Sigmoid colon (tissue), 7 donors: ENCODE measurements around the gene CSNK1A1. TPM values are rescaled to one million over a fixed set of nuclear protein-coding genes. Genes with fewer than 3 reads are reported as not detected.

Experiments
- DNase-seq: peaks from one replicate; pipeline ENCODE4 v3.0.0-alpha.2; 2019
- H3K27ac ChIP-seq, 4 donors: fragments of 200-600 bp; sonication (generic); one replicate each; pipeline ENCODE4 v1.5.1; 2016 to 2019; ENCODE audit warnings: mild to moderate bottlenecking in 1 of 4
- H3K27me3 ChIP-seq, 3 donors: fragments of 200-600 bp; sonication (generic); one replicate each; pipeline ENCODE4 v1.5.1; 2019; ENCODE audit warnings: mild to moderate bottlenecking in 1 of 3
- H3K36me3 ChIP-seq, 4 donors: fragments of 200-600 bp; sonication (generic); one replicate each; pipeline ENCODE4 v1.5.1; 2016 to 2019
- H3K4me1 ChIP-seq, 4 donors: fragments of 200-600 bp; sonication (generic); one replicate each; pipeline ENCODE4 v1.5.1; 2017 to 2019
- H3K4me3 ChIP-seq, 4 donors: fragments of 200-600 bp; sonication (generic); one replicate each; pipeline ENCODE4 v1.5.1; 2017 to 2019; ENCODE audit warnings: mild to moderate bottlenecking in 2 of 4, moderate library complexity in 1 of 4
- H3K9me3 ChIP-seq, 4 donors: fragments of 200-600 bp in 3 of 4; sonication (generic) in 3 of 4; one replicate each; pipeline versions ENCODE4 v1.5.1 to v1.6.1; 2013 to 2019
- CTCF ChIP-seq, 4 experiments: fragments of 450-650 bp in 3 of 4; fragments of 200-600 bp in 1 of 4; IDR thresholded peaks; one replicate each; pipeline ENCODE4 v1.5.1; 2016 to 2019; ENCODE audit warnings: antibody characterized with exemption in 4 of 4, mild to moderate bottlenecking in 3 of 4, moderate library complexity in 2 of 4
- EP300 ChIP-seq, 4 donors: sonication (generic); formaldehyde crosslinking; IDR thresholded peaks; one replicate each; pipeline ENCODE4 v1.6.1; 2017; ENCODE audit warnings: antibody characterized with exemption in 4 of 4
- POLR2A ChIP-seq, 2 donors: fragments of 450-650 bp; IDR thresholded peaks; one replicate each; pipeline ENCODE4 v1.6.1; 2016; ENCODE audit warnings: antibody characterized with exemption in 2 of 2, mild to moderate bottlenecking in 2 of 2, moderate library complexity in 2 of 2
- POLR2AphosphoS5 ChIP-seq, 4 donors: sonication (generic); formaldehyde crosslinking; IDR thresholded peaks; one replicate each; pipeline ENCODE4 v1.6.1; 2017; ENCODE audit warnings: antibody characterized with exemption in 4 of 4
- WGBS, 2 donors: extraction: QIAGEN DNeasy Blood & Tissue Kit; methylation state at CpG; one replicate each; pipeline ENCODE4 v1.1.7; 2013; 5-methylcytosine and 5-hydroxymethylcytosine counted together
- intact Hi-C: fragments of 100-400 bp; cut with DNase I; formaldehyde crosslinking; loops from one replicate; pipeline ENCODE4 v1.15.1; 2023
- polyA plus RNA-seq, 3 donors: library from polyadenylated mRNA; stranded (reverse); fragments of 200-250 nt; gene quantifications; one replicate each; pipeline ENCODE4 v1.2.3, GENCODE V29; 2013
- total RNA-seq, 4 donors: library from RNA; depleted of rRNA; stranded (reverse); fragments of >200 nt; gene quantifications; one replicate each; pipeline ENCODE4 v1.1.0, GENCODE V29; 2016
- donor health status: healthy with polysubstance abuse.
- donor health status: Bipolar disorder and iron deficiency.
- donor health status: healthy.

CSNK1A1 gene
- total and polyA plus RNA-seq, 7 donors: 85.3 to 298 (median 214) TPM

- DNase-seq: no peak
- no peak overlapping the region for H3K4me3 ChIP-seq
- H3K4me1 ChIP-seq: peaks cover 0 to 53% (median 40%) of the 10 kb centered on the region in 4 donors
- no peaks in the 10 kb centered on the region for H3K36me3 ChIP-seq
- peak overlapping the region in 2 of 4 donors; percentile 15 to 98 for H3K27ac ChIP-seq
- 93 to 95% methylated on average over 5 of the region's 5 CpGs for WGBS, 2 donors
- TF ChIP-seq POLR2AphosphoS5 (IDR thresholded peaks at IDR 0.05) (no peak), POLR2A (IDR thresholded peaks at IDR 0.05) (no peak), CTCF (IDR thresholded peaks at IDR 0.05) (no peak), EP300 (IDR thresholded peaks at IDR 0.05) (no peak)
- H3K9me3 ChIP-seq: no peaks in the 10 kb centered on the region
- H3K27me3 ChIP-seq: no peaks in the 10 kb centered on the region
- intact Hi-C loops: no loop called here
These were observed 91.3 kb downstream of the CSNK1A1 start for GRCh38 chr5:149459891-149460290.

- Histone ChIP-seq H3K27me3 (no peaks in the 10 kb centered on the region), H3K27ac (peak overlapping the region; percentile 53 to 98 (median 86)), H3K4me3 (no peak overlapping the region), H3K36me3 (no peaks in the 10 kb centered on the region), H3K4me1 (peaks cover 0 to 60% (median 47%) of the 10 kb centered on the region in 4 donors), H3K9me3 (no peaks in the 10 kb centered on the region)
- no peak for DNase-seq
- TF ChIP-seq POLR2AphosphoS5 (IDR thresholded peaks at IDR 0.05) (no peak), CTCF (IDR thresholded peaks at IDR 0.05) (no peak), EP300 (IDR thresholded peaks at IDR 0.05) (no peak), POLR2A (IDR thresholded peaks at IDR 0.05) (no peak)
- 96 to 98% methylated on average over 5 of the region's 5 CpGs for WGBS, 2 donors
- intact Hi-C loops: no loop called here
These were observed 93.9 kb downstream of the CSNK1A1 start for GRCh38 chr5:149457393-149457763.

- H3K4me1 ChIP-seq: peaks cover 0 to 65% (median 51%) of the 10 kb centered on the region in 4 donors
- no peak overlapping the region for H3K4me3 ChIP-seq
- intact Hi-C loops: no loop called here
- 70 to 76% methylated on average over 6 of the region's 6 CpGs for WGBS, 2 donors
- H3K9me3 ChIP-seq: no peaks in the 10 kb centered on the region
- peak overlapping the region; percentile 53 to 98 (median 86) for H3K27ac ChIP-seq
- TF ChIP-seq POLR2A (IDR thresholded peaks at IDR 0.05) (no peak), POLR2AphosphoS5 (IDR thresholded peaks at IDR 0.05) (peak in 2 of 4 donors; percentile 29 to 34)
- no peak for DNase-seq
- H3K27me3 ChIP-seq: no peaks in the 10 kb centered on the region
- H3K36me3 ChIP-seq: no peaks in the 10 kb centered on the region
These were observed 94.4 kb downstream of the CSNK1A1 start for GRCh38 chr5:149456597-149457392.

- TF ChIP-seq POLR2A (IDR thresholded peaks at IDR 0.05) (no peak), POLR2AphosphoS5 (IDR thresholded peaks at IDR 0.05) (peak in 3 of 4 donors; percentile 32 to 60 (median 40))
- Histone ChIP-seq H3K36me3 (no peaks in the 10 kb centered on the region), H3K4me3 (no peak overlapping the region), H3K4me1 (peaks cover 0 to 66% (median 55%) of the 10 kb centered on the region in 4 donors), H3K27ac (peak overlapping the region; percentile 53 to 98 (median 86)), H3K9me3 (no peaks in the 10 kb centered on the region), H3K27me3 (no peaks in the 10 kb centered on the region)
- intact Hi-C loops: no loop called here
- 79 to 83% methylated on average over 13 of the region's 13 CpGs for WGBS, 2 donors
- peak; percentile 80 for DNase-seq
These were observed 95.3 kb downstream of the CSNK1A1 start for GRCh38 chr5:149455889-149456409.

- Histone ChIP-seq H3K27me3 (no peaks in the 10 kb centered on the region), H3K4me3 (no peak overlapping the region), H3K36me3 (no peaks in the 10 kb centered on the region), H3K4me1 (peaks cover 0 to 88% (median 75%) of the 10 kb centered on the region in 4 donors), H3K9me3 (no peaks in the 10 kb centered on the region), H3K27ac (peak overlapping the region; percentile 86 to 98 (median 90))
- intact Hi-C loops: no loop called here
- TF ChIP-seq CTCF (IDR thresholded peaks at IDR 0.05) (no peak), POLR2A (IDR thresholded peaks at IDR 0.05) (no peak), EP300 (IDR thresholded peaks at IDR 0.05) (no peak)
- DNase-seq: no peak
- 66 to 76% methylated on average over 10 of the region's 10 CpGs for WGBS, 2 donors
These were observed 97.4 kb downstream of the CSNK1A1 start for GRCh38 chr5:149453618-149454415.
